GM11168 (cell line): ENCODE data around the gene JPH3.

Source experiments
- in situ Hi-C: fragments of 300-500 bp; cut with MboI; formaldehyde crosslinking; loops from one replicate; pipeline ENCODE4 v1.12.0; 2022; ENCODE audit warnings: low sequenced_read_pairs; ENCODE audit not compliant: unreplicated experiment

Gene JPH3

DNA sequence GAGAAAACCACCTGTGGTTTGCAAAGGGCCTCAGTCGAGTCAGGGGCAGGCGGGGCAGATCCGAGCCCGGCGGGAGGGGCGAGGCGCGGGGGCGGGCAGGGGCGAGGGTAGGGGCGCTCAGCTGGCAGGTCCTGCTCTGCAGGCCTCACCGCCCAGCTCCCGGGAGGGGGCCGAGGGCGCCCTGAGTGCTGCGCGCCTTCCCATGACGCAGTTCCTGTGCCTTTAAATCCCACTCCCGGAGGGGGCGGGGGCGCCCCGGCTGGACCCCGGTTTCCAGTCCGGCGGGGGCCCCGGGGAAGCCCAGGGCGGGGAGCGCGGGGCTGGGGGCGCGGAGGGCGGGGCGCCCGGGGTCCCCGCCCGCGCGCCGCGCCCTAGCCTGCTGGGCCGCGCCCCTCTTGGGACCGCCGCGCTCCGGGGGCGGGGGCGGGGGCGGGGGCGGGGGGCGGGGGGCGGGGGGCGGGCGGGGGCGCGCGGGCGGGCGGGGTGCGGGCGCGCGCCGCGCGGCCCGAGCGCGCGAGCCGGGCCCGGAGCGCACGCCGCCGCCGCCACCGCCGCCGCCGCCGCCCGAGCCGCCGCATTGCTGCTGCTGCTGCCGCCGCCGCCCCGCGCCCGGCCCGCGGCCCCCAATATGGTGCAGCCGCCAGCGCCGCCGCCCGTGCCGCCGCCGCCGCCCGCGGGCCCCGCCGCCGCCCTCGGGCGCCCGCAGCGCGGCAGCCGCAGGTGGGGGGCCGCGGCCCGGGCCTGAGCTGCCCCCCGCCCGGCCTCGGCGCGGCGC, at the start of gene JPH3:
Gene JPH3, plus strand, starts transcription at position 508 of the 775 bp plus-strand sequence. CDS start 639 bp downstream, outside the sequence.
- in situ Hi-C loops, result no loop called here

DNA sequence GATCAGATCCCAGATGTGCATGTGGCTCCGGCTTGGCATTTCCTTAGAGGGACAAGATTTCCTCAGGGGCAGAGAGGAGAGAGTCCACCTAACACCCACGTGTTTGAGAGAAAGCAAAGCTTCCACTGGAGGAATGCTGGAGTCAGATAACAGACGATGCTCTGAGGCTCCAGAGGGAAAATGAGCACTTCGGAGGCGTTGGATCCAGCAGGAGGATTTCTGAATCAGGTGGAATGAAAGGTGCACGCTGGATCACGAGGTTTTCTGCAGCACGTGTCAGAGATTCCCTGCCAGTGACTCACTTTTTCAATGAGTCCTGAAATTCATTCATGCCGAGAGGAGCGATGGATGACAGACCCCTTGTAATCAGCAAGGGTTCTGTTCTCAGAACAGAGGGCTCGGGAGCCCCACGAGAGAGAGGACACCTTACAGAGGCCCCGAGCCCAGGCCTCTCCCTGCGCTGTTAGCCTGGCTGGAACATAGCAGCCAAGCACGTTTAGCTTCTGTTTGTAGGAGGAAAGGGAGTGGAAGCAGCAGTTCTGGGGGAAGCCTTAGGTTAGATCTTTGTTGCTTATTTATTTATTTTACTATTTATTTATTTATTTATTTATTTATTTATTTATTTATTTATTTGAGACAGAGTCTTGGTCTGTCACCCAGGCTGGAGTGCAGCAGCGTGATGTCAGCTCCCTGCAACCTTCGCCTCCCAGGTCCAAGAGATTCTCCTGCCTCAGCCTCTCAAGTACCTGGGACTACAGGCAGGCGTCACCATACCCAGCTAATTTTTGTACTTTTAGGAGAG, 49.3 kb upstream of the JPH3 start:
- in situ Hi-C loops, result no loop called here

DNA sequence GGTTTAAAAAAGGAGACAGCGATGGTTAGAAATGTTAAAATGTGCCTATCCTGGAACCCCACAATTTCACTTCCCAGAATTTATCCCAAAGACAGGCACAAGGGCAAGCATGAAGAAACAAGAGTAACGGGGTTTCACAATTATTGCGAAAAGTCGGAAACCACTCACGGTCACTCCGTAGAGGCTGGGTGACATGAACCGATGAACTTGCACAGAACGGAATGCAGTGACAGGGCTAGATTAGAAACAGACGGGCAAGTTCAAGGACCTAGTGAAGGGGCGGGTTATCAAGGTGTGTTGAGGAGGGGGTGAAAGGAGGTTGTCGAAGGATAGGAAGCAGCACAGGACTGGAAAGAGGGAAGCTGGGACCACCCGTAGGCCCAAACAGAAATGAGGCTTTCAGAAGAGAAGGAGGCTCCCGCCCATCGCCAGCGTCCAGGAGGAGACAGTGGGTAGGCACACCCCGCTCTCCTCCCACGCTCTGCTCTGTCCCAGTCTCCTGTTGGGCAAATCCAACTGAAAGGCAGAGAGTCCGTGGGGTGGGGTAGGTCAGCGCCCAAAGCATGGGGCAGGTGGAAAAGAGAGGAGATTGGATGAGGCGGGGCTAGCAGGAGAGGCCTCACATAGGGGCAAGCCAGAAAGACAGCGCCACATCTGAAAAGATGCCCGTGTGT, 47.4 kb upstream of the JPH3 start:
- in situ Hi-C loops, result no loop called here

DNA sequence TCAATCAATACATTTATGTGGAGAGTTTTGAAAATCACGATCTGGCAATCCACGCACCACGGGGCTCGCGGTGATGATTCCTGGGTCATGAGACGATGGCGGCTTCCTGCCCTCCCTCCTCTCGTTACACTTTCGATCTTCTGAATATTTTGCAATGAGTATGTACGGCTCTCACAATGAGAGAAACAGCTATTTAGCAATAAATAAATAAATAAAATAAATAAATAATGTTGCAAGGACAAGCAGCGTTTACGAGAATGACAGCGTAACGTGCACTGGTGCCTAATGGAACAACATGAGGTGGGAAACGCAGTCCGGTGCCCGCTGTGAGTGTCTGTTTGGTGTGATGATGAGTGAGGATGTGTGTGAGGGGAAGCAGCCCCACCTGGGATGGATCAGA, 46.7 kb upstream of the JPH3 start:
- in situ Hi-C loops, result no loop called here

DNA sequence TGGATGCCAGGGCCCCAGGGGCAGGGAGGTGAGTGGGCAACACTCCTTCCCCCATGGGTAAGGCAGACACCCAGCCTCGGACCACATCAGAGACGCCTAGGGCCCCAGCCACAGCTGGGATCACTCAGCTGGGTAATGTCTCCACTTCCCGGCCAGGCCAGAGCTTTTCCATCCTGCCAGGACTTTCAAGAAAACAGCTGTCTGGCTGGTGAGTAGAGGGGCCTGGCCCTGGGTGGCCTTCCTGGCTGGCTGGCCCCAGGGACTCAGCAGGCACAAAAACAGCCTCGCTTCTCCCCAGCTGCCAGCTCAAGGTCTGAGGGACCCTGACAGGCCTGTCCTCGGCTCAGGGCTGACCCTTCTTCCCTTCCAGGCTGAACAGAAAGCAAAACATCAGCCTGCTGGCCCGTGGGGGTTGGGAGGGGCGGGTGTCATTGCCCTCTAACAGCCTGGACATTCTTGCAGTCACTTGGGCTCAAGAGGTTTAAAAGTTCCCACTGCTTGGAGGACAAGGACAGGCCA, 45.3 kb upstream of the JPH3 start:
- in situ Hi-C loops, result no loop called here

DNA sequence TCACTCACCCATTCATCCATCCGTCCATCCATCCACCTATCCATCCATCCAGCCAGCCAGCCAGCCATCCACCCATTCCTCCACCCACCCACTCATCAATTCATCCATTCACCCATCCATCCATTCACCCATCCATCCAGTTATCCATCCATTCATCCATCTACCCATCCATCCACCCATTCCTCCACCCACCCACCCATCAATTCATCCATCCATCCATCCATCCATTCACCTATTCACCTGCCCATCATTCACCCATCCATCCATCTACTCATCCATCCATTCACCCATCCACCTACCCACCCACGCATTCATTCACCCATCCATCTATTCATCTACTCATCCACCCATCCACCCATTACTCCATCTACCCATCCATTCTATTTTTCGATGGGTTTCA, 43.6 kb upstream of the JPH3 start:
- in situ Hi-C loops, result no loop called here

DNA sequence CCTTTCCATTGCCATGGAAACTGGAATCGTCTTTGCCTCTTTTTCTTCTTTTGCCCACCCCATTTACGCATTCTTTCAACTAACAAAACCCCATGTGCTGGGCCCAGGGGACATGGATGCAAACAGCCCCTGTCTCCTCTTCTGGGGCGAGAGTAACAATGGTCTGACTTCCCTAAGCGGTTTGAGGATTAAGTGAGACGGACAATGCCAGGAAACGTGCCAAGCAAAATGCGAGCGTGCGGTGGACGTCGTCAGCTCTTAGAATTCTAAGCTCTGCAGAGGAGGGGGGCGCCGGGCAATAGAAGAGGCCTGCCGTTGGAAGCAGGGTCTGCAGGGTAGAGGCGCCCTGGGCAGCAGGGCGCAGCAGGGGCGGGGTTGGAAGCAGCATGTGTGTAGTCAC, 42.4 kb upstream of the JPH3 start:
- in situ Hi-C loops, result no loop called here

DNA sequence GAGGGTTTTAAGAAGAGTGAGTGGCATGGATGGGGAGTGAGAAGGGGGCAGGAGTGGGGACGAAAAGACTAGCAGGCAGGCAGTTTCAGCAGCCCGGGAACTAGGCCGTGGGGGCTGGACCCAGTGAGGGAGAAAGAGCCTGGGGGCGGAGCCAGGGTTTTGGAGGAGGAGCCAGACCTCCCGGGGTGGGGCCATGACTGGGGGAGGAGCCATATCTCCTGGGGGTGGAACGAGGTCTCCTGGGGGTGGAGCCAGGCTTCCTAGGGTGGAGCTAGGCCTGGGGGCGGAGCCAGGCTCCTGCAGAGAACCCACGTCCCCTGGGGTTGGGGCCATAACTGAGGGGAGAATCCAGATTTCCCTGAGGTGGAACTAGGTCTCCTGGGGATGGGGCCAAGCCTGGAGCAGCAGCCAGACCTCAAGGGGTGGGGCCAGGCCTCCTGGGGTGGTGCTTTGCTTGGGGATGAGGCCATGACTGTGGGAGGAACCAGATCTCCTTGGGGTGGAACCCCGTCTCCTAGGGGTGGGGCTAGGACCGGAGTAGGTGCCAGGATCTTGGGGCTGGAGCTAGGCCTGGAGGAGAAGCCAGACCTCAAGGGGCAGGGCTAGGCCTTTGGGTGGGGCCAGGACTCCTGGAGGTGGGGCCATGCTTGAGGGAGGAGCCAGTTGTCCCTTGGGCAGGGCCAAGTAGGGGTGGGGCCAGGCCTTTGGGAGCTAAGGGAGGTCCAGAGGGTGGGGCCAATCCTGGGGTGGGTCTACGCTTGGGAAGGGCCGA, 41.7 kb upstream of the JPH3 start:
- in situ Hi-C loops, result no loop called here

DNA sequence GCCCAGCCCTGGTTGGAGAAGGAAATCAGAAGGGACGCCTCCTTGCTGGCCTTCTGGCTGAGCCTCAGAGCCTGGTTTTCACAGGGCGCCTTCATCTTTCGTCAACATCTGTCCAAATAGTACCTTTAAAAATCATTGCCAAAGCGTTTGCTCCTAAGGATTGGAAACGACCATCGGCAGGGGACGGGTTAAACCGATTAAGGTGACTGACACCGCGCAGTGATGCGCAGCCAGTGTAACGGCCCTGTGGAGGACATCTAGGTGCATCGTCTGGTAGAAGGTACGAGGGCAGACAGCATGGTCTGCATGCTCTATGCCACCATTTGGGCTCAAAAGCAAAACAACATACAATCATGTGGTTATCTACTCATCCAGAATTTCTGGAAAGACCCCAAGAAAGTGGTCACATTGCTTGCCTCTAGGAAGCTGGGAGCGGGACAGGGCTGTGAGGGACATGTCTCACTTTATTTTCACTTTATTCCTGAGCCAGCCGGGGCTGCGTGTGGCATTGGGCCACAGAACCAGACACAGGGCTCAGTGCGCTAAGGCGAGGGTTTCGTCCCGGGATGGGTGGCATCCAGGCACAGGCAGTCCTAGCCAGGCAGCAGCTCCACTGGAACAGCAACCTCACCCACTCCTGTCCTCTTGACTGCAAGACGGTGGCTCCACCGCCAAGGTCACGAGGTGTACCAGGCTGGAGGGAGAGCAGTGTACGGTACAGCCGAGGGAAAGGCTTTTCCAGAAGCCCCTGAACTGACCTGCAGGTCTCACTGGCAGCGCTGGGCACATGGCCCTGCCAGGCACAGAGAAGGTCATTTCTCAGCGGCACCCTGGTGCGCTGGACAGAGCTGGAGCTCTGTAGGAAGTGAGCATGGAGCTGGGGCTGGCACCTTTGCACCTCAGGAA, 40.9 kb upstream of the JPH3 start:
- in situ Hi-C loops, result no loop called here

DNA sequence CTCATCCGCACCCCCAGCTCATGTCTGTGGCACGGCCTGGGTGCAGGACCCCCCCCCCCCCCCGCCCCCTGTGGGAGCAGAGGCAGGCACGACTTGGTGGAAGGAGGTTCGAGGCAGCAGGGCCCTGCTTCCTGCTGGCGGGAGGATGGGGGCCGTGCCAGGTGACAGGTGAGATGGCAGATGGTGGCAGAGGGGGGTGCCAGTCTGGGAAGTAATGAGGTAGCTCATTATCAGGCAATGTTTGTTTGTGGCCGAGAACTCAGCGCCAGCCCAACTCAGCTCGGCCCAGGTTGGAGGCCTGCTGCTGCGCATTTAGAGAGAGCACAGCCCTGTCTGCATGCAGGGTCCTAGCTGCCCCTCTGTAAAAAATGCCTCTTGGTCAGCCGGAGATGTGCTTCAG, 40.1 kb upstream of the JPH3 start:
- in situ Hi-C loops, result no loop called here

DNA sequence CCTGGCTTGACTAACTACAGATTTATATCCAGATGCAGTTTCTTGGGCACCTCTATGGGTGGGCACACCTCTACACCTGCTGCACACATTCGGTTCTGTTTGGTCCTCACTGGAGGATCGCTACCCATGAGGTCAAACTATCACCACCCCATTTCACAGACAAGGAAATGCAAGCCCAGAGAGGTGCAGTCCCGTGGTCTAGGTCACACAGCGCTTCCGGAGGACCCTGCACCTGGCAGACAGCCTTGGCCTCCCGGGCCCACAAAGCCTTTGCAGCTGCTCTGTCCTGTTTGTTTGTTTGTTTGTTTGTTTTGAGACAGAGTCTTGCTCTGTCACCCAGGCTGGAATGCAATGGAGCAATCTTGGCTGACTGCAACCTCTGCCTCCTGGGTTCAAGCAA, 39.3 kb upstream of the JPH3 start:
- in situ Hi-C loops, result no loop called here

DNA sequence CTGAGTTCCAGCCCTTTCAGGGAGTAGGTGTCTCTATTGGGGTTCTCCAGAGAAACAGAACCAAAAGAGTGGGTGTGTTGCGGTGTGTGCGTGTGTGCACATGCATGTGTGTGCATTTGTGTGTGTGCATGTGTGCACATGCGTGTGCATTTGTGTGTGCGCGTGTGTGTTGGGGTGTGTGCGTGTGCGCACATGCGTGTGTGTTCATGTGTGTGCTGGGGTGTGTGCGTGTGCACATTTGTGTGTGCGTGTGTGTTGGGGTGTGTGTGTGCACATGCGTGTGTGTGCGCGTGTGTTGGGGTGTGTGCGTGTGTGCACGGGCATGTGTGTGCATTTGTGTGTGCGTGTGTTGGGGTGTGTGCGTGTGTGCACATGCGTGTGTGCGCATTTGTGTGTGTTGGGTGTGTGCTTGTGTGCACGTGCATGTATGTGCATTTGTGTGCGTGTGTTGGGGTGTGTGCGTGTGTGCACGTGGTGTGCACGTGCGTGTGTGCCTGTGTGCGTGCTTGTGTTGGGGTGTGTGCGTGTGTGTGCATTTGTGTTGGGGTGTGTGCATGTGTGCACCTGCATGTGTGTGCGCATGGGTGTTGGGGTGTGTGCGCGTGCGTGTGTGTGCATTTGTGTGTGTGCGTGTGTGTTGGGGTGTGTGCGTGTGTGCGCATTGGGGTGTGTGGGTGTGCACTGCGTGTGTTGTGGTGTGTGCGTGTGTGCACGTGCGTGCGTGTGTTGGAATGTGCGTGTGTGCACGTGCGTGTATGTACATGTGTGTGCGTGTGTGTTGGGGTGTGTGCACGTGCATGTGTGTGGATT, 38.4 kb upstream of the JPH3 start:
- in situ Hi-C loops, result no loop called here

DNA sequence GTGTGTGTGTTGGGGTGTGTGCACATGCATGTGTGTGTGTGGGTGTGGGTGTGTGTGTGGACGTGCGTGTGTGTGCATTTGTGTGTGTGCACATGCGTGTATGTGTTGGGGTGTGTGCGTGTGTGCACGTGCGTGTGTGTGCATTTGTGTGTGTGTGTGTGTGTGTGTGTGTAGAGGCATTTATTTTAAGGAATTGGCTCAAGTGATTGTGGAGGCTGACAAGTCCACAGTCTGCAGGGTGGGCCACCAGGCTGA, 37.9 kb upstream of the JPH3 start:
- in situ Hi-C loops, result no loop called here

DNA sequence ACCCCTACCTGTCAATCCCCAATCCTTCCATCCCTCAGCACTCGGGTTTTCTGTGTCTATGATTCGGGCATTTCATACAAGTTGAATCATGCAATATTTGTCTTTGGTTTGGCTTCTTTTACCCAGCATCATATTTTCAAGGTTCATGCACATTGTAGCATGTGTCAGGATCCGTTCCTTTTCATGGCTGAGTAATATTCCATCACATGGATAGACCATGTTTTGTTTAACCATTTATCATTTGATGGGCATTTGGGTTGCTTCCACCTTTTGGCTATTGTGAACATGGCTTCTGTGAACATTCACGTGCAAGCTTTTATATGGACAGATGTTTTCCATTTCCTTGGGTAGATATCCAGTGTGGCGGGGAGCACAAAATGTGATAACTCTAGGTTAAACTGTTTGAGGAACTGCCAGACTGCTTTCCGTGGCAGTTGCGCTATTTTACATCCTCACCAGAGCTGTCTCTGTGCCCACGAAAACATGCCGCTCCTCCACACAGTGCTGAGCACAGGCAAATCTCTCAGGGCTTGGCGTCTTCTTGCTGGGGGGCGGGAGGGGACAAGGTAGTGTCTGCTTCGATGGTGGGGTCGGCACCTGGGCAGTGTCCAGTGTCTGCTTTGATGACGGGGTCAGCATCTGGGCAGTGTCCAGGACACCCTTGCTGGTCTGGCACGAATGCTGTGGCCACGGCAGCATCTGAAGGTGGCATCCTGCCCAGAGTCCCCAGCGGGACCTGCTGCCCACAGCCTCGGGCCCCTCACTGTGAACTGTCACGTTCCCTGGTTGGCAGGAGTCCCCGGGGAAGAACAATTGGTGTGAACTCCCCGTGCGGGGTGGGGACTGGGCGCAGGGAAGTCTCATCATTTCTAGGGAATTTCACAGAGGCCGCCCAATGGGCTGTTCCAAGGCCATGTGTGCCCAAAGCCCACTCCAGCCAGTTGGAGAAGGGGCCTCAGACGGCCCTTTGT, 32.4 kb upstream of the JPH3 start:
- in situ Hi-C loops, result no loop called here

DNA sequence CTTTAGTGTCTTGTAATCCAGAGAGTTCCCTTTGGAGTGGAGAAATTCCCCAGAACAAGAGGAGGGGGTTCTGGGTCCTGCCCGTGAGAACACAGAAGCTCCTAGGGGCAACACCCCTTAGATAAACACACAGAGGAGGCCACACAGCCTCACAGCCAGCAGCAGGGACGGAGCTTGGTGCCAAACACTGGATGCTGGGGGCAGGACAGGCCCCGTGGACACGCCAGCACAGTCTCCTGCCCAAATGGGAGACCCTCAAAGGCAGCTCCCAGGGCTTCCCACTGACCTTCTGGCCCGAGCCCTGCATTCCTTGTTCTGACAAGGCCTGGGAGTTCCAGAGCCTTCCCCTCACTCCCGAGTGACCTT, 31.8 kb upstream of the JPH3 start:
- in situ Hi-C loops, result no loop called here

DNA sequence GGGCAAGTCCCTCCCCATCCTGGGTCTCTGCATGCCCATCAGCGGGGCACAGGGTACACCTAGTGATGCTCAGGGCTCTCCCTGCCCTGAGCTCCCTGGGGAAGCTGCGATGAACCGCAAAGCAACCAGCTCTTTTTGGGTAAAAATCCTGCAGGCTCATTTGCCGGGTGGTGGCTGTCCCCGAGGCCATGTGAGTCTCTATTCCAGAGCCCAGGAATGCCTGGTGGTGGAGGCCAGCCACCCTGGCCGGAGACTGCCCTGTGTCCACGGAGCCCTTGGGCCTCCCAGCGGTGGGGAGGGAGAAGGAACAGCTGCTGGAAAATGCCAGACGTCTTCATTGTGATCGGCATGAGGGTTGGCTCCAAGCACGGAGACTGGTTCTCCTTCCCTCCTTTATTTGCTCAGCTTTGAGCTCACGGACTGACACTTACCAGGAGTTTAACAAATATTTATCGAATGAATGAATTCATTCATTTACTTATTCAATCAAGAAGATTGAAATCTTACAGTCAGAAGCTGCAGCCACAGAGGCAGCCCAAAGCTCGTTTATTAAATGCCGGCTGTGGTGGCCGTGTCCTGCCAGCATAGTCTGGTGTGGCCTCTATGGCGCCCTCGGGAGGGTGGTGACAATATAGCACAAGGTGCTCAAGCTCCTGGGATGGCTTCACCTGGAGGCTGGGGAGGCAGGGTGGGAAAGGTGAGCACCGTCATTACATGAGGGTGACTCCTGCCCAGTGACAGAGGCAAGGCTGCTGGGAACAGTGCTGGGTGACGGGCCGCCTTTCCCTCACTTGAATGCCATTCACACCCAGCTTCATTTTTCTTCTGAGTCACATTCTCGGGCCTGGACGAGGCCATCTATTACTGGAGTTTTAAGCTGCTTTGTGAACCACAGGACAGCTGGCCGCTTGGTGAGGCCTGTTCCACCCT, 31.1 kb upstream of the JPH3 start:
- in situ Hi-C loops, result no loop called here

DNA sequence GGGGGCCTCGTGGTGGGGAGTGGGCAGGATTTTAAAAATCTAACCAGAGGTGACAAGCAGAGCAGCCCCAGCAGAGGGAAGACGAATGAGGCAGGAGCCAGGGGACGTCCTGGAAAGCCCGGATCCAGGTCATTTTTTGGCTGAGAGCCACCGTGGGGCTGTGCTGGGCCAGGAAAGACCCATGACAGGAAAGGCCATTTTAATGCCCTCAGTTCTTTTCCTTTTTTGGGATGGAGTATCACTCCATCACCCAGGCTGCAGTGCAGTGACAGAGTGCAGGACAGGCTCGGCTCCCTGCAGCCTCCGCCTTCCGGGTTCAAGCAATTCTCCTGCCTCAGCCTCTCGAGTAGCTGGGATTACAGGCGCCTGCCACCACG, 30.5 kb upstream of the JPH3 start:
- in situ Hi-C loops, result no loop called here
